Activated CD4-positive, alpha-beta T cell treated with anti-CD3 and anti-CD28 coated beads for 24 hours (primary cell): Measurements from ENCODE around the gene ZBTB16.
"Not testable (repeated sequence)": the region's sequence is repeated elsewhere in the genome, so short reads cannot be mapped to it uniquely, and the experiment has no call there.

ENCODE experiments used
- DNase-seq, 2 donors: peaks; one replicate each; pipeline ENCODE4 v3.0.0-alpha.2; 2020; ENCODE audit warnings: low read depth in 2 of 2

Gene ZBTB16

GRCh38 chr11:114044042-114044871 lies 15.3 kb upstream of the ZBTB16 start:
- DNase-seq, result no peak

- DNase-seq, result no peak
These were observed 12.2 kb upstream of the ZBTB16 start for GRCh38 chr11:114047327-114047726.

GRCh38 chr11:114049050-114049449 lies 10.5 kb upstream of the ZBTB16 start:
- DNase-seq, result no peak

- not testable (repeated sequence) for DNase-seq
These were observed 9.7 kb upstream of the ZBTB16 start for GRCh38 chr11:114049766-114050165.

- no peak for DNase-seq
These were observed 9.1 kb upstream of the ZBTB16 start for GRCh38 chr11:114050258-114050927.

- DNase-seq, result no peak
These were observed 8.0 kb upstream of the ZBTB16 start for GRCh38 chr11:114051558-114051957.

- DNase-seq, result no peak
These were observed 7.4 kb upstream of the ZBTB16 start for GRCh38 chr11:114052160-114052559.

- DNase-seq, result no peak
These were observed 6.1 kb upstream of the ZBTB16 start for GRCh38 chr11:114053406-114053805.

GRCh38 chr11:114054806-114055205 lies 4.7 kb upstream of the ZBTB16 start:
- DNase-seq, result no peak

GRCh38 chr11:114056409-114056808 lies 3.1 kb upstream of the ZBTB16 start:
- DNase-seq, result no peak

GRCh38 chr11:114057147-114057546 lies 2.4 kb upstream of the ZBTB16 start:
- no peak for DNase-seq

- DNase-seq, result no peak
These were observed 1.9 kb upstream of the ZBTB16 start for GRCh38 chr11:114057605-114058004.

GRCh38 chr11:114058026-114058706 lies 1.3 kb upstream of the ZBTB16 start:
- no peak for DNase-seq

- no peak for DNase-seq
These were observed 637 bp upstream of the ZBTB16 start for GRCh38 chr11:114058871-114059277.

- DNase-seq, result no peak
These were observed 477 bp downstream of the ZBTB16 start for GRCh38 chr11:114059984-114060391.

- peak in 1 of 2 donors; percentile 15 for DNase-seq
These were observed 1.0 kb downstream of the ZBTB16 start for GRCh38 chr11:114060392-114061047.

GRCh38 chr11:114061048-114061680 lies 1.7 kb downstream of the ZBTB16 start:
- no peak for DNase-seq

- DNase-seq, result no peak
These were observed 2.2 kb downstream of the ZBTB16 start for GRCh38 chr11:114061681-114062049.

- DNase-seq, result no peak
These were observed 2.8 kb downstream of the ZBTB16 start for GRCh38 chr11:114062272-114062671.

GRCh38 chr11:114063149-114063828 lies 3.8 kb downstream of the ZBTB16 start:
- no peak for DNase-seq

GRCh38 chr11:114063829-114064201 lies 4.3 kb downstream of the ZBTB16 start:
- DNase-seq, result no peak
